Osteoblast (primary cell): Measurements from ENCODE around the gene AKAP17A. TPM values are rescaled to one million over a fixed set of nuclear protein-coding genes. Genes with fewer than 3 reads are reported as not detected.
A peak's percentile ranks its signal among the peaks of the same experiment; 100 is the strongest.

Source experiments
- DNase-seq: peaks from one replicate; pipeline ENCODE4 v3.0.0; 2011; ENCODE audit warnings: low spot score, mixed read lengths; ENCODE audit not compliant: insufficient read length; ENCODE audit errors: missing footprints
- H2AFZ ChIP-seq: 2 replicates; pipeline ENCODE4 v1.6.0; 2011; ENCODE audit warnings: mild to moderate bottlenecking, low read length
- H3K27ac ChIP-seq: 2 replicates; pipeline ENCODE4 v1.5.1; 2011; ENCODE audit warnings: mild to moderate bottlenecking, low read depth, low read length, moderate library complexity
- H3K27me3 ChIP-seq: 2 replicates; pipeline ENCODE4 v1.6.0; 2012; ENCODE audit warnings: mild to moderate bottlenecking, control low read depth, inconsistent platforms, low read length, moderate library complexity; ENCODE audit not compliant: insufficient read depth
- H3K36me3 ChIP-seq: 2 replicates; pipeline ENCODE4 v1.5.1; 2011; ENCODE audit warnings: mild to moderate bottlenecking, low read length, control low read depth, moderate library complexity; ENCODE audit not compliant: insufficient read depth
- H3K4me1 ChIP-seq: 2 replicates; pipeline ENCODE4 v1.5.1; 2011; ENCODE audit warnings: mild to moderate bottlenecking, low read length, control low read depth, moderate library complexity; ENCODE audit not compliant: insufficient read depth
- H3K4me2 ChIP-seq: 2 replicates; pipeline ENCODE4 v1.6.0; 2011; ENCODE audit warnings: mild to moderate bottlenecking, low read length; ENCODE audit not compliant: insufficient read depth
- H3K4me3 ChIP-seq: fragments of 200-600 bp; sonication (generic); 3 replicates; pipeline ENCODE4 v1.5.1; 2012; ENCODE audit warnings: mild to moderate bottlenecking, low read length, inconsistent platforms; ENCODE audit not compliant: insufficient read depth
- H3K79me2 ChIP-seq: 2 replicates; pipeline ENCODE4 v1.6.0; 2012; ENCODE audit warnings: mild to moderate bottlenecking, low read length, control low read depth, inconsistent platforms; ENCODE audit not compliant: insufficient read depth
- H3K9me3 ChIP-seq: 2 replicates; pipeline ENCODE4 v1.5.1; 2011; ENCODE audit warnings: low read depth, low read length, control low read depth
- H4K20me1 ChIP-seq: 2 replicates; pipeline ENCODE4 v1.6.0; 2012; ENCODE audit warnings: mild to moderate bottlenecking, low read length, control low read depth; ENCODE audit not compliant: insufficient read depth
- CTCF ChIP-seq: IDR thresholded peaks from 2 replicates; pipeline ENCODE4 v1.5.1; 2011; ENCODE audit warnings: mild to moderate bottlenecking, low read depth, low read length, moderate library complexity; ENCODE audit errors: extremely low read depth
- total RNA-seq: library from RNA; depleted of rRNA; stranded (reverse); fragments of >200 nt; gene quantifications from 2 replicates; pipeline ENCODE4 v1.2.3, GENCODE V29; 2012

Gene AKAP17A
- total RNA-seq, 1 donor: 18.5 TPM

GRCh38 chrX:1595711-1596060 lies 4.3 kb downstream of the AKAP17A start:
- no peak overlapping the region for H3K27ac ChIP-seq
- H2AFZ ChIP-seq: no peak overlapping the region
- H3K9me3 ChIP-seq: no peaks in the 10 kb centered on the region
- H3K27me3 ChIP-seq: no peaks in the 10 kb centered on the region
- no peak overlapping the region for H3K4me2 ChIP-seq
- DNase-seq: peak; percentile 81
- peaks cover 52% of the 10 kb centered on the region for H4K20me1 ChIP-seq
- TF ChIP-seq CTCF: no peak
- peaks cover 72% of the 10 kb centered on the region for H3K79me2 ChIP-seq
- H3K4me3 ChIP-seq: no peak overlapping the region
- H3K36me3 ChIP-seq: peaks cover 62% of the 10 kb centered on the region
- peaks cover 8% of the 10 kb centered on the region for H3K4me1 ChIP-seq

- no peak overlapping the region for H3K4me2 ChIP-seq
- H3K27me3 ChIP-seq: no peaks in the 10 kb centered on the region
- peaks cover 68% of the 10 kb centered on the region for H3K79me2 ChIP-seq
- peak; percentile 86 for DNase-seq
- H2AFZ ChIP-seq: no peak overlapping the region
- H3K36me3 ChIP-seq: peaks cover 72% of the 10 kb centered on the region
- peaks cover 56% of the 10 kb centered on the region for H4K20me1 ChIP-seq
- H3K4me3 ChIP-seq: no peak overlapping the region
- H3K27ac ChIP-seq: no peak overlapping the region
- no peaks in the 10 kb centered on the region for H3K9me3 ChIP-seq
- H3K4me1 ChIP-seq: peaks cover 5% of the 10 kb centered on the region
- TF ChIP-seq CTCF: no peak
Measured at GRCh38 chrX:1596676-1597344, 5.4 kb downstream of the AKAP17A start.

- Histone ChIP-seq H3K27ac (no peak overlapping the region), H3K4me1 (peaks cover 4% of the 10 kb centered on the region), H3K36me3 (peaks cover 78% of the 10 kb centered on the region), H2AFZ (no peak overlapping the region), H3K4me3 (no peak overlapping the region), H3K27me3 (no peaks in the 10 kb centered on the region), H4K20me1 (peaks cover 58% of the 10 kb centered on the region), H3K79me2 (peaks cover 62% of the 10 kb centered on the region), H3K9me3 (no peaks in the 10 kb centered on the region), H3K4me2 (no peak overlapping the region)
- peak; percentile 89 for DNase-seq
- no peak for TF ChIP-seq CTCF
Measured at GRCh38 chrX:1597345-1598020, 6.1 kb downstream of the AKAP17A start.
